SW480 (cell line): ENCODE results near the gene RIC8B.
"Not testable (repeated sequence)": the region's sequence is repeated elsewhere in the genome, so short reads cannot be mapped to it uniquely, and the experiment has no call there.

Source experiments
- DNase-seq: peaks from one replicate; pipeline ENCODE4 v3.0.0-alpha.2; 2016; ENCODE audit warnings: low spot score

RIC8B gene

GRCh38 chr12:106774005-106774807, at the start of gene RIC8B:
TSS of gene RIC8B (plus strand) at chr12:106774682. CDS start at chr12:106774746, 64 bp downstream.
- DNase-seq, result peak; percentile 98

DNA sequence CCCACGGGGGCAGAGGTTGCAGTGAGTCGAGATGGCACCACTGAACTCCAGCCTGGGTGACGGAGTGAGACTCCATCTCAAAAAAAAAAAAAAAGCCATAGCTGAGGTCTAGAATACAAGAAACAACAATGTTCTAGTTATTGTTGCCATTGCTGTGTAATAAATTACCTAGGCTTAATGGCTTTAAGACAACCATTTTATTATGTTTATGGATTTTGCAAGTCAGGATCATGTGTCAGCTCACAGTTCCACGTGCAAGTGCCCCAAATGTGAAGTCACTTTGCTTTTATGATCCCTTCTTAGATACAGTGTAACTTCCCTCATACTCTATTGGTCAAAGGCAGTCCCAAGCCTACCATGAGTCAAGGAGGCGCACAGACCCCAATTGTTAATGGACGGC, 49.5 kb upstream of the RIC8B start:
- no peak for DNase-seq

DNA sequence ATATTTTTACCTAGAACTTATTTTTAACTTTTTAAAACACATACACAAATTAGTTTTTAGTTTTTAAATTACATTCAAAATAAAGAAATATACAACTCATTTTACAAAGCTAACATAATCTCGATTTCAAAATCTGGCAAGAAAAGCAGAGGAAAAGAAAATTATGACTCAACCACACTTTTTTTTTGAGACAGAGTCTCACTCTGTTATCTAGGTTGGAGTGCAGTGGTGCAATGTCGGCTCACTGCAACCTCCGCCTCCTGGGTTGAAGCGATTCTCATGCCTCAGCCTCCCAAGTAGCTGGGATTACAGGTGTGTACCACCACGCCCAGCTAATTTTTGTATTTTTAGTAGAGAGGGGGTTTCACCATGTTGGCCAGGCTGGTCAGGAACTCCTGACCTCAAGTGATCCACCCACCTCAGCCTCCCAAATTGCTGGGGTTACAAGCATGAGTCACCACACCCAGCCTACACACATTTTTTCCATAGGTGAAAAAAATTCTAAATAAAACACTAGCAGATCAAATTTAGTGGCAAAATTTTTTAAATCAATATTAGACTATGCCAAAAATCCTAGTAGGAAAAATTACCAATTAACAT, 47.8 kb upstream of the RIC8B start:
- not testable (repeated sequence) for DNase-seq

GRCh38 chr12:106729611-106730010, 44.9 kb upstream of the RIC8B start:
- no peak for DNase-seq

- no peak for DNase-seq
Measured at GRCh38 chr12:106732890-106733289, 41.6 kb upstream of the RIC8B start.

- DNase-seq, result no peak
Measured at GRCh38 chr12:106733660-106734059, 40.8 kb upstream of the RIC8B start.

- DNase-seq, result no peak
Measured at GRCh38 chr12:106736051-106736957, 38.2 kb upstream of the RIC8B start.

DNA sequence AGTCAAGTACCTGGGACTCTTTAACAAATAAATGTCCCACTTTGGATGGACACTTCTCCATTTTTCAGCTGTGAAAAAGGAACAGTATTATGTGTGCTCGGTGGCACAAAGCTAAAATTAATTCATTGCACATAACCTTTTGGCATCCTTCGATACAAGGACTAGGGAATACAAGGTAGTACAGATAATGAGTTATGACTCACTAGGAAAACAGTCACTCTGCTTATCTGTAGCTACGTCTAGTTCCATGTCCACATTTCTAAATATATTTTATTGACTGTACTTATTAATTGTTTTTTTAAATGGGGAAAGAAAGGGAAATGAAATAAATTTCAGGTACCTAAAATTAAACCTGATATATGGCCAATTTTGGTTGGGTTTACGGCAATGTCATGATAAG, 35.2 kb upstream of the RIC8B start:
- peak; percentile 9 for DNase-seq

DNA sequence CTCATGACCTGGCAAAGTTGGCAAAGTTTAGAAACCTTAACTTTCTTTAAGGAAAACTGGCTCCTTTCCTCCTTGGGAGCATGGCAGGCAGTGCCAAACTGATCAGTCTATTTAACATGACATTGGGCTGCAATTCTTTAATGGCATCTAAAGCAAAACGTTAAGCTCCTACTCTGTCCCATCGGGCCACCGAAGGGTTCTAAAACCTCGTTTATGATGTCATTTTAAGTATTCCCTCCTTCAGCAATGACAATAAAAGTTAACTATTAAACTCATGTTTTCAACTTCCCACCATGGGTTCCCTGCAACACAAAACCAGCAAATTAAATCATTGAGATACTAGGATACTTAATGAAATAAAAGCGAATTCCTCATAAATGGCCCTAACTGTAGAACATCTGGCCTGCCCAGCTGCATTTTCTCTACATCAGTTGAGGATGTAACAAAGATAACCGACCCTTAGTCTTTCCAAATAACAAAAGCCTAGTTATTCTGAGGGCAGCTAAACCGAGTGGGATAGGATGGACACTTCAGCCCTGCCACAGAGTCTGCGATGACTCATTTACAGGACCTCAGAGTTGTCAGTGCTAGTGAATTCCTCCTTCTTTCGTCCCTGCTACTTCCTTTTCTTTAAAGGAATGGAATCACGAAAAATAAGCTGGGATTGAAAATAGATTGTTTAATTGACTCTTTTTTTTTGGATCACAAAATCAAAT, 34.5 kb upstream of the RIC8B start:
- DNase-seq, result no peak

DNA sequence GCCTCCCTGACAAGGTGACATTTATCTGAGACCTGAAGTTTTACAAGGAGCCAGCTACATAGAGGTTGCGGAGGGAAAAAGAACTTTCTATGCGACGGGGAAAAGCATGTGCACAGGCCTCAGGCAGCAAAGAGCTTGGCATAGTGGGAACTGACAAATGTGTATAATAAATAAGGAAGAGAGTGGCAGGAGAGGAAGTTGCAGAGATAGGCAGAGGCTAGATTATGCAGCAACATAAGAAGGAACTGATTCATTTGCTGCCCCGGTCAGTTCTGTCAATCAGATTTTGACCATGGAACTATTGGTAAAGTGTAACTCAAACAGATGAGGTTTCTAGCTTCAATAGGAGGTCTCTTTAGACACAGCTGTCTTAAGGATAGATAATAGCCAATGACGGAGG, 33.7 kb upstream of the RIC8B start:
- DNase-seq, result no peak

DNA sequence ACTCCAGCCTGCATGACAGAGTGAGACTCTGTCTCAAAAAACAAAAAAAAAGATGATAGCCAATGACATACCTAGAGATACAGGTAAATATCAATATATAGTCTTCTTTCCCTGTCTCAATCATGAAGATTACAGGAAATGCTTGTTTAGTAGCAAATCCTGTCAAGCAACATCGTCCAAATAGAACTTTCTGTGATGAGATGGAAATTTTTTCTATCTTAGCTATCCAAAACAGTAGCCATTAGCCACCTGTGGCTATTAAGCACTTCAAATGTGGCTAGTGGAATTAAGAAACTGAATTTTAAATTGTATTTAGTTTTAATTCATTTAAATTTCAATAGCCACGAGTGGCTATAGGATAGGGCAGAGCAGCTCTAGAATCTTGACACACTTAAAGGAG, 33.2 kb upstream of the RIC8B start:
- DNase-seq, result no peak

- no peak for DNase-seq
Measured at GRCh38 chr12:106743270-106743988, 31.1 kb upstream of the RIC8B start.

DNA sequence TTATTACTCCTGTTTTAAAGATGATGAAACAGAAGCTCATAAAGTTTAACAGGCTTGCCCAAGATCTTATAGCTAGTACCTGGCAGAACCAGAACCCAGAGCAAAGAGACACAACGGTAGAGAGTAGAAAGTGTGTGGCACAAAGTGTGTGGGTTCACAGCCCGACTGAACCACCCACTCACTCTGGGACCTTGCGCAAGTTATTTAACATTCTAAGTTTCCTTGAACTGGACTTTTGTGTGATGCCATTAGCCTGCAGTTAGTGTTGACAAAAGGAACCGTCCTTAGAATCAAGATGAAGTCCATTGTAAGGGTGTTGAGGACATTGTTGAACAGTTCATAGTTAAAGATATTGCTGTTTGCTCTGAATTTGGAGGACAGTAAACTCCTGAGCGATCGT, 29.9 kb upstream of the RIC8B start:
- DNase-seq, result no peak

DNA sequence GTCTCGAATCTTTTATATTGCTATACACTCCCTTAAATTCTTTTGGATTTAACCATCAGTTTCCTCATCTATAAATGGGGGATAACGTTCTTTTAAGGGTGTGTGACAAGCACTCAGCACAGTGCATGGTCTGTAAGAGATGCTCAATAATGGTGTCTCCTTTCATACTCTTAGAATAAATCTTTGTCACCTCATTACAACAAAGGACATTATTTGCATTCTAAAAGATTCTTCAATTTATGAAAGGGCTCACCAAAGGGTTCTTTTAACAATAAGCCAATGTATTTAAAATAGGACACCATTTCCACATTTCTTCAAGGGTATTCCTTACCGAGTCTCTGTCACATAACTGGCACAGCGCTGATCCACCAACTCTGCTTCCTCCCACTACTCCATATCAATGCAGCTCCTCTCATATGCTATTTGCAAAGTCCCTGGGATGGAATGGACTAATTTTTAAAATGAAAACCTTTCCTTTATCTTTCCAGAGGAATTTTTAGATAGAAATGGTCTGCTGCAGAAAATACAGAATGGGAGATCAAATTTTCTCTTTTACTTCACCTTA, 29.2 kb upstream of the RIC8B start:
- no peak for DNase-seq

DNA sequence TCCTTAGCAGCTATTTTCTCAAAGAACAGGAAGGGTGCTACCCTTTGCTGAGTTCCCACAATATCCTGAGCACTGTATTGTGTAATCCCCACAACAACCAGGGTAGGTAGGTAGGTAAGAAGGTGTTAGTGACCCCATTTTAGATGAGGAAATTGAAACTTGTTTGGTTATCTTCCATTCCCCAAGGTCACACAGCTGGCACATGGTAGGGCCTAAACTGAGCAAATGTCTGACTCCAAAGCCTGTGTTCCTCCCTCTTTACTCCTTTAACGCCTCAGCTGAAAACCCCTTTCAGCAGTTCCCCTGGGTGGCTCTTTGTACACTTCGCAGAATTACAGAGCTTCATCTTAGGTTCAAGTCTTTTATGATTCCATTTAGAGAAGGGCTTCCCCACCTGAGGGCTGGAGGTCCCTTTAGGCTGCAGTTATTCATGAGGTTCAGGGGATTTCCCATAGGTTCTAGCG, 26.5 kb upstream of the RIC8B start:
- no peak for DNase-seq

DNA sequence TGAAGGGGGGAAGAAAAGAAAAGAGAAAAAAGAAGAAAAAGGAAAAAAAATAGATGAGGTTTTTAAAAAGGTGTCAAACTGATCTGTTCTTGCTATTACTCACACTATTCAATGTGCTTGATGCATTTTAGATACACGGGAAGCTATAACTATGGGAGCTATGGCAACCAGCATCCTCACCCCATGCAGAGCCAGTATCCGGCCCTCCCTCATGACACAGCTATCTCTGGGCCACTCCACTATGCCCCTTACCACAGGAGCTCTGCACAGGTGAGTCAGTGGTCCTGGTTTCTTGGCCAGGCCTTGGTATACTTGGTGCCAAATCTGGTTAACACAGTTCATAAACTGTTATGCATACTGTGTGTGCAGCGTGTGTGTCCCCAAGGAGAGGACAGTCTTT, 24.0 kb upstream of the RIC8B start:
- DNase-seq, result no peak

- DNase-seq, result no peak
Measured at GRCh38 chr12:106753526-106753925, 21.0 kb upstream of the RIC8B start.

GRCh38 chr12:106754331-106754730, 20.2 kb upstream of the RIC8B start:
- no peak for DNase-seq

GRCh38 chr12:106757623-106758348, 16.7 kb upstream of the RIC8B start:
- DNase-seq, result no peak
